Endothelial cell of umbilical vein (primary cell): ENCODE results near the gene CPED1. TPM values are rescaled to one million over a fixed set of nuclear protein-coding genes. Genes with fewer than 3 reads are reported as not detected.

ENCODE experiments used
- BruUV-seq: library from RNA; stranded (reverse); fragments of 400-500 nt; replicated peaks from 2 replicates; lab custom pipeline; 2021; lab: Mats Ljungman, UMichigan
- CTCF ChIA-PET: fragments of 300-600, 350-600 bp; sonication (Branson Sonifier 250); formaldehyde crosslinking; loops from one replicate; lab custom pipeline; 2021; ENCODE audit warnings: antibody characterized with exemption, inconsistent platforms; lab: Charles Lee
- POLR2A ChIA-PET: fragments of 300-600, 350-600 bp; sonication (Branson Sonifier 250); formaldehyde crosslinking; loops from one replicate; lab custom pipeline; 2021; ENCODE audit warnings: antibody characterized with exemption, inconsistent platforms; lab: Charles Lee
- DNase-seq: peaks from one replicate; pipeline ENCODE4 v3.0.0-alpha.2; 2011; ENCODE audit warnings: low read depth, low spot score
- FAIRE-seq: peaks from 2 replicates; lab custom pipeline; 2011; peaks lifted over from hg19 to GRCh38; lab: Jason Lieb, UNC
- H2AFZ ChIP-seq: 2 replicates; pipeline ENCODE4 v1.6.0; 2012; ENCODE audit warnings: low read depth, low read length, control low read depth, inconsistent platforms
- H3K27ac ChIP-seq: 2 replicates; pipeline ENCODE4 v1.5.1; 2011; ENCODE audit warnings: low read depth, mild to moderate bottlenecking, control low read depth, low read length, moderate library complexity; ENCODE audit not compliant: insufficient read depth
- H3K27me3 ChIP-seq, 2 experiments: 2 replicates each; pipeline versions ENCODE4 v1.6.0 to v1.6.1; 2011; ENCODE audit warnings: low read length in 2 of 2, mixed read lengths in 1 of 2; ENCODE audit not compliant: control insufficient read depth in 2 of 2, insufficient read depth in 2 of 2
- H3K36me3 ChIP-seq, 2 experiments: 2 replicates in 1 of 2; 3 replicates in 1 of 2; pipeline ENCODE4 v1.5.1; 2011; ENCODE audit warnings: low read length in 2 of 2, mild to moderate bottlenecking in 1 of 2, moderate library complexity in 1 of 2; ENCODE audit not compliant: control insufficient read depth in 2 of 2, insufficient read depth in 2 of 2; ENCODE audit errors: extremely low read depth in 1 of 2
- H3K4me1 ChIP-seq: 3 replicates; pipeline ENCODE4 v1.5.1; 2011; ENCODE audit warnings: mild to moderate bottlenecking, low read length; ENCODE audit not compliant: control insufficient read depth, insufficient read depth; ENCODE audit errors: extremely low read depth
- H3K4me2 ChIP-seq: 2 replicates; pipeline ENCODE4 v1.6.1; 2011; ENCODE audit warnings: low read length, control low read depth, mixed read lengths; ENCODE audit not compliant: insufficient read depth
- H3K4me3 ChIP-seq, 3 experiments: fragments of 200-600 bp in 1 of 3; sonication (generic), shearing (Covaris generic) in 1 of 3; replicated peaks in 1 of 3; 2 replicates each; pipeline ENCODE4 v1.5.1; 2011 to 2016; ENCODE audit warnings: control low read depth in 3 of 3, low read length in 3 of 3, mild to moderate bottlenecking in 2 of 3, inconsistent platforms in 1 of 3, low read depth in 1 of 3, moderate library complexity in 1 of 3; ENCODE audit not compliant: insufficient read depth in 1 of 3
- H3K79me2 ChIP-seq: 2 replicates; pipeline ENCODE4 v1.6.0; 2012; ENCODE audit warnings: low read length, inconsistent platforms; ENCODE audit not compliant: control insufficient read depth, insufficient read depth
- H3K9ac ChIP-seq: replicated peaks from 2 replicates; pipeline ENCODE3; 2011; ENCODE audit warnings: low read length, control low read depth; ENCODE audit not compliant: insufficient read depth; ENCODE audit errors: extremely low read depth
- H3K9me1 ChIP-seq: replicated peaks from 3 replicates; pipeline ENCODE4 v1.6.0; 2011; ENCODE audit warnings: mild to moderate bottlenecking, low read length; ENCODE audit not compliant: control insufficient read depth, insufficient read depth; ENCODE audit errors: extremely low read depth
- H3K9me3 ChIP-seq: replicated peaks from 2 replicates; pipeline ENCODE4 v1.5.1; 2012; ENCODE audit warnings: low read length, inconsistent platforms; ENCODE audit not compliant: control insufficient read depth, insufficient read depth
- H4K20me1 ChIP-seq: replicated peaks from 2 replicates; pipeline ENCODE3; 2011; ENCODE audit warnings: mild to moderate bottlenecking, low read length; ENCODE audit not compliant: control insufficient read depth, insufficient read depth; ENCODE audit errors: extremely low read depth
- EZH2 ChIP-seq: IDR thresholded peaks from 2 replicates; pipeline ENCODE4 v1.6.1; 2012; ENCODE audit warnings: borderline replicate concordance, low read depth, mild to moderate bottlenecking, moderate library complexity, low read length, inconsistent platforms; ENCODE audit not compliant: severe bottlenecking
- FOS ChIP-seq: IDR thresholded peaks from 2 replicates; pipeline ENCODE4 v1.6.1; 2011; ENCODE audit warnings: mild to moderate bottlenecking, low read length, moderate library complexity, borderline replicate concordance; ENCODE audit not compliant: insufficient read depth
- GATA2 ChIP-seq: IDR thresholded peaks from 2 replicates; pipeline ENCODE4 v1.7.0; 2011; ENCODE audit warnings: low read depth, mild to moderate bottlenecking, moderate library complexity, mixed read lengths, low read length; ENCODE audit not compliant: insufficient read length, insufficient read depth
- JUN ChIP-seq: IDR thresholded peaks from 2 replicates; pipeline ENCODE4 v1.6.1; 2011; ENCODE audit warnings: borderline replicate concordance, low read depth; ENCODE audit not compliant: insufficient read length, insufficient read depth
- MYC ChIP-seq: IDR thresholded peaks from one replicate; pipeline ENCODE4 v1.6.1; 2011; ENCODE audit warnings: mild to moderate bottlenecking, low read depth, low read length
- POLR2A ChIP-seq: IDR thresholded peaks from 2 replicates; pipeline ENCODE4 v1.6.1; 2012; ENCODE audit warnings: low read depth, mild to moderate bottlenecking, control low read depth, low read length
- POLR2AphosphoS5 ChIP-seq: IDR thresholded peaks from 2 replicates; pipeline ENCODE4 v1.6.1; 2012; ENCODE audit warnings: low read depth, mild to moderate bottlenecking, control low read depth, low read length, moderate library complexity; ENCODE audit not compliant: insufficient read depth
- dilution Hi-C: fragments of 300-500 bp; cut with MboI; formaldehyde crosslinking; loops from one replicate; pipeline ENCODE4 v1.15.0; 2019; ENCODE audit warnings: low sequenced_read_pairs; ENCODE audit not compliant: extremely low pct_ligation_motif_present
- intact Hi-C: fragments of 100-400 bp; cut with micrococcal nuclease; formaldehyde crosslinking; loops from one replicate; pipeline ENCODE4 v1.10.0; 2022
- polyA plus RNA-seq, 4 experiments: library from polyadenylated mRNA; depleted of rRNA in 3 of 4; stranded (reverse) in 3 of 4; unstranded in 1 of 4; fragments of >200 nt; gene quantifications; 2 replicates each; pipeline versions ENCODE4 v1.2.1 to v1.2.3, GENCODE V29; 2011 to 2012; ENCODE audit warnings: missing spikeins in 1 of 4
- total RNA-seq: library from RNA; stranded (reverse); gene quantifications from 2 replicates; pipeline ENCODE4 v1.2.3, GENCODE V29; 2021
- TF ChIP-seq, protein P1 (sequence below), 2 donors: IDR thresholded peaks; 1 replicate in 1 of 2; 2 replicates in 1 of 2; pipeline ENCODE4 v1.5.1; 2011; ENCODE audit warnings: low read length in 2 of 2, mild to moderate bottlenecking in 2 of 2, moderate library complexity in 2 of 2, control low read depth in 1 of 2, inconsistent platforms in 1 of 2, low read depth in 1 of 2; ENCODE audit not compliant: insufficient read depth in 1 of 2; ENCODE audit errors: extremely low read depth in 1 of 2
- TF ChIP-seq, protein P2 (sequence below): IDR thresholded peaks from 2 replicates; pipeline ENCODE4 v1.6.1; 2011; ENCODE audit not compliant: insufficient read depth, insufficient read length

The CPED1 gene
- total and polyA plus RNA-seq, 2 donors (not counting 3 experiments of a cell fraction or from before 2014, with no cell fraction given), result 0.22 to 3.0 TPM

DNA sequence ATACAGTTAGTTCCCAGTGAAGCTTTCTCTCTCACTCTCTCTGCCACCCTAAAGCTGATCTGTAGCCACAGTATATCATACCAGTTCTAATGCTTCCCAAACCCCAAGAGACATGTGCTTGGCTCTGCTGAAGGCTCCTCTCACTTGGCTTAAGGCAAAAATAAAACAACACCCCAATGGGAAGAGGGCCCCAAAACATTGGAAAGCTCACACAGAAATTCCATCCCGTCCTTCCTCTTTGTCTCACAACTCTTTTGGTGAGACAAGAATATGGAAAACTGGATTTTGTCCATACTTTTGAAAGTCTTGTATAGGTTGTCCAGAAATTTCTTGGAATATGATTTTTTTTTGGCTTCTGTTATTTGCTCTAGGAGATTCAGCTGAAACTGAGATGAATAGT, 284.2 kb downstream of the CPED1 start:
- no peak overlapping the region for H2AFZ ChIP-seq
- H3K27ac ChIP-seq, result no peak overlapping the region
- no peaks in the 10 kb centered on the region for H3K9me1 ChIP-seq
- H3K4me1 ChIP-seq, result no peaks in the 10 kb centered on the region
- no peaks in the 10 kb centered on the region for H3K79me2 ChIP-seq
- TF ChIP-seq GATA2 (no peak), FOS (no peak), POLR2AphosphoS5 (no peak), EZH2 (no peak), JUN (no peak), MYC (no peak), POLR2A (no peak)
- TF ChIP-seq, protein P1, sequence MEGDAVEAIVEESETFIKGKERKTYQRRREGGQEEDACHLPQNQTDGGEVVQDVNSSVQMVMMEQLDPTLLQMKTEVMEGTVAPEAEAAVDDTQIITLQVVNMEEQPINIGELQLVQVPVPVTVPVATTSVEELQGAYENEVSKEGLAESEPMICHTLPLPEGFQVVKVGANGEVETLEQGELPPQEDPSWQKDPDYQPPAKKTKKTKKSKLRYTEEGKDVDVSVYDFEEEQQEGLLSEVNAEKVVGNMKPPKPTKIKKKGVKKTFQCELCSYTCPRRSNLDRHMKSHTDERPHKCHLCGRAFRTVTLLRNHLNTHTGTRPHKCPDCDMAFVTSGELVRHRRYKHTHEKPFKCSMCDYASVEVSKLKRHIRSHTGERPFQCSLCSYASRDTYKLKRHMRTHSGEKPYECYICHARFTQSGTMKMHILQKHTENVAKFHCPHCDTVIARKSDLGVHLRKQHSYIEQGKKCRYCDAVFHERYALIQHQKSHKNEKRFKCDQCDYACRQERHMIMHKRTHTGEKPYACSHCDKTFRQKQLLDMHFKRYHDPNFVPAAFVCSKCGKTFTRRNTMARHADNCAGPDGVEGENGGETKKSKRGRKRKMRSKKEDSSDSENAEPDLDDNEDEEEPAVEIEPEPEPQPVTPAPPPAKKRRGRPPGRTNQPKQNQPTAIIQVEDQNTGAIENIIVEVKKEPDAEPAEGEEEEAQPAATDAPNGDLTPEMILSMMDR (IDR thresholded peaks at IDR 0.05; ENCODE audit: extremely low read depth in 1 of 2, insufficient read depth in 1 of 2, low read depth in 1 of 2, low read length in 2 of 2), result no peak
- TF ChIP-seq, protein P2, sequence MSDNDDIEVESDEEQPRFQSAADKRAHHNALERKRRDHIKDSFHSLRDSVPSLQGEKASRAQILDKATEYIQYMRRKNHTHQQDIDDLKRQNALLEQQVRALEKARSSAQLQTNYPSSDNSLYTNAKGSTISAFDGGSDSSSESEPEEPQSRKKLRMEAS, result no peak
- H3K9me3 ChIP-seq, result no peaks in the 10 kb centered on the region
- CTCF ChIA-PET, result interaction anchor here (1.5 kb wide), 1 partner anchor 32 kb away, joined by 3 read pairs; no protein-coding TSS in a partner anchor
- H4K20me1 ChIP-seq, result no peaks in the 10 kb centered on the region
- DNase-seq (no peak), FAIRE-seq (no peak)
- no TSS peak for BruUV-seq
- no peak overlapping the region for H3K4me2 ChIP-seq
- no peaks in the 10 kb centered on the region for H3K36me3 ChIP-seq
- POLR2A ChIA-PET, result no interaction called here
- H3K4me3 ChIP-seq, result no peak overlapping the region
- intact Hi-C loops (no loop called here), dilution Hi-C loops (no loop called here)
- H3K27me3 ChIP-seq, result no peaks in the 10 kb centered on the region
- no peak overlapping the region for H3K9ac ChIP-seq
